Transverse colon (tissue), 4 donors: ENCODE data around the gene ITGB2. TPM values are rescaled to one million over a fixed set of nuclear protein-coding genes. Genes with fewer than 3 reads are reported as not detected.

Source experiments
- DNase-seq: peaks from one replicate; pipeline ENCODE4 v3.0.0-alpha.2; 2019
- H3K27ac ChIP-seq, 4 donors: fragments of 200-600 bp; sonication (generic); 2 replicates each; pipeline ENCODE4 v1.5.1; 2016 to 2018; ENCODE audit warnings: inconsistent platforms in 4 of 4
- H3K27me3 ChIP-seq: fragments of 200-600 bp; sonication (generic); 2 replicates; pipeline ENCODE4 v1.5.1; 2017; ENCODE audit warnings: inconsistent platforms
- H3K36me3 ChIP-seq, 4 donors: fragments of 200-600 bp; sonication (generic); 2 replicates each; pipeline ENCODE4 v1.5.1; 2017 to 2019; ENCODE audit warnings: inconsistent platforms in 4 of 4
- H3K4me1 ChIP-seq, 4 donors: fragments of 200-600 bp; sonication (generic); 2 replicates each; pipeline ENCODE4 v1.5.1; 2017 to 2020; ENCODE audit warnings: inconsistent platforms in 4 of 4
- H3K4me3 ChIP-seq, 4 donors: fragments of 200-600 bp; sonication (generic); 1 replicate in 1 of 4; 2 replicates in 3 of 4; pipeline versions ENCODE4 v1.5.1 to v1.6.1; 2017 to 2019; ENCODE audit warnings: inconsistent platforms in 4 of 4
- H3K9me3 ChIP-seq, 2 donors: fragments of 200-600 bp; sonication (generic); 2 replicates each; pipeline ENCODE4 v1.5.1; 2017 to 2019; ENCODE audit warnings: inconsistent platforms in 2 of 2
- EP300 ChIP-seq: sonication (generic); formaldehyde crosslinking; IDR thresholded peaks from one replicate; pipeline ENCODE4 v1.6.1; 2017; ENCODE audit warnings: antibody characterized with exemption, low read depth
- POLR2A ChIP-seq: fragments of 450-650 bp; IDR thresholded peaks from one replicate; pipeline ENCODE4 v1.6.1; 2016; ENCODE audit warnings: antibody characterized with exemption, mild to moderate bottlenecking, moderate library complexity
- POLR2AphosphoS5 ChIP-seq, 3 donors: sonication (generic); formaldehyde crosslinking; IDR thresholded peaks; one replicate each; pipeline ENCODE4 v1.6.1; 2016; ENCODE audit warnings: antibody characterized with exemption in 3 of 3
- WGBS, 2 donors: methylation state at CpG; one replicate each; pipeline ENCODE4 v1.1.5; 2018; ENCODE audit warnings: low coverage in 1 of 2; 5-methylcytosine and 5-hydroxymethylcytosine counted together
- in situ Hi-C, 4 donors: fragments of 200-750 bp; cut with MboI; loops; one replicate each; pipeline versions ENCODE4 v1.15.0 to v1.15.1; 2017; ENCODE audit warnings: low sequenced_read_pairs in 3 of 4, low pct_ligation_motif_present in 1 of 4, low pct_unique_long_range_greater_than_20kb in 1 of 4
- intact Hi-C: fragments of 100-400 bp; cut with DNase I; formaldehyde crosslinking; loops from one replicate; pipeline ENCODE4 v1.15.1; 2023; ENCODE audit warnings: low total_unique reads
- total RNA-seq, 4 donors: library from RNA; depleted of rRNA; stranded (reverse); fragments of >200 nt; gene quantifications; one replicate each; pipeline ENCODE4 v1.1.0, GENCODE V29; 2016
- TF ChIP-seq, protein P1 (sequence below), 5 experiments: fragments of 200-600 bp in 3 of 5; fragments of 450-650 bp in 2 of 5; sonication (generic) in 3 of 5; IDR thresholded peaks; 1 replicate in 2 of 5; 2 replicates in 3 of 5; pipeline ENCODE4 v1.5.1; 2016 to 2017; ENCODE audit warnings: antibody characterized with exemption in 5 of 5, inconsistent platforms in 3 of 5, mild to moderate bottlenecking in 2 of 5, moderate library complexity in 1 of 5

The ITGB2 gene
- total RNA-seq, 4 donors from 2014 or later = 14.2 to 32.4 (median 24.9) TPM

DNA sequence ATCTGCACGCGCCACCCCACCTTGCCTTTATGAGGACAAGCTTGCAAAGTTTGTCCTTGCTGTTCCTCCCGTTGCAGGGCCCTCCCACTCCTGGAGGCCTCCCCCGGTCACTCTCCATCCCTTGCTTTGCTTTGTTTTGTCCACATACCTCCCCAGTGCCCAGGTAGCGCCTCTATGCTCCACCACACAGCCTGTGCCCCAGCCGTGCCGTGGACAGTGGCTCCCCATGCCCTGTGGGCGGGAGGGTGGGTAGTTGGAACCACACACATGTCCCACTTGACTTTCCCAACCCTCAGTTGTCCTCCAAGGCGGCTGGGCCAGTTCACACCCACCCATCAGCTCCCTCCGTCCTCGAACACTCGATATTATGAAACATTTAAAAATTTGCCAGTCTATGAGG, 43.7 kb upstream of the ITGB2 start:
- 97 to 100% methylated on average over 5 to 12 of the region's 12 CpGs for WGBS, 2 donors
- no peak for DNase-seq
- TF ChIP-seq POLR2A = no peak
- peak overlapping the region in 2 of 4 donors; percentile 6 to 11 for H3K27ac ChIP-seq
- in situ Hi-C loops (no loop called here), intact Hi-C loops (no loop called here)
- no peaks in the 10 kb centered on the region for H3K27me3 ChIP-seq
- H3K4me1 ChIP-seq = peaks cover 16 to 58% (median 31%) of the 10 kb centered on the region in 4 donors
- no peak overlapping the region for H3K4me3 ChIP-seq
- H3K9me3 ChIP-seq = no peaks in the 10 kb centered on the region
- H3K36me3 ChIP-seq = no peaks in the 10 kb centered on the region

DNA sequence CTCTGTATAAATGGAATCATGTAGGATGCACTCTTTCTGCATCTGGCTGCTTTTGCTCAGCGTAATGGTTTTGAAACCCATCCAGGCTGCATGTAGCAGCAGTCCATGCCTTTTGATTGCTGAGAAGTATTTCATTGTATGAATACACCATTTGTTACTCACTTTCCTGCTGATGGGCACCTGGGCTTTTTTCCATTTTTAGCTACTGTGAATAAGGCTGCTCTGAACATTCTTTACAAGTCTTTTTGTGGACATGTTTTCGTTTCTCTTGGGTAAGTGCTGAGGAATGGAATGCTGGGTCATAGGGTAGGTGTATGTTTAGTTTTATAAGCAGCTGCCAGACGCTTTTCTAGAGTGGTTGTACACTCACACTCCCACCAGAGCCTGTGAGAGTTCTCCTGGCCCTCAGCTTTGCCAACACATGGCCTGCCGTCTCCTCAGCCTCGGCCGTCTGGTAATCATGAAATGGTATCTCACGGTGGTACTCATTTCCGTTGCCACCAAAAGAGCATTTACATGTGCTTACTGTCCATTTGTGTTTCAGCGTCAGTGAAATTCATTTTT, 41.8 kb upstream of the ITGB2 start:
- DNase-seq = no peak
- TF ChIP-seq POLR2AphosphoS5 (IDR thresholded peaks at IDR 0.05) (peak; percentile 18 to 47 (median 34)), EP300 (no peak), POLR2A (no peak)
- WGBS, 2 donors = 79 to 83% methylated on average over 5 to 9 of the region's 9 CpGs
- no peaks in the 10 kb centered on the region for H3K36me3 ChIP-seq
- H3K4me1 ChIP-seq = peaks cover 16 to 68% (median 36%) of the 10 kb centered on the region in 4 donors
- no peaks in the 10 kb centered on the region for H3K27me3 ChIP-seq
- peak overlapping the region; percentile 44 to 75 (median 69) for H3K27ac ChIP-seq
- no peak overlapping the region for H3K4me3 ChIP-seq
- in situ Hi-C loops = no loop called here
- H3K9me3 ChIP-seq = no peaks in the 10 kb centered on the region
- intact Hi-C loops = no loop called here

DNA sequence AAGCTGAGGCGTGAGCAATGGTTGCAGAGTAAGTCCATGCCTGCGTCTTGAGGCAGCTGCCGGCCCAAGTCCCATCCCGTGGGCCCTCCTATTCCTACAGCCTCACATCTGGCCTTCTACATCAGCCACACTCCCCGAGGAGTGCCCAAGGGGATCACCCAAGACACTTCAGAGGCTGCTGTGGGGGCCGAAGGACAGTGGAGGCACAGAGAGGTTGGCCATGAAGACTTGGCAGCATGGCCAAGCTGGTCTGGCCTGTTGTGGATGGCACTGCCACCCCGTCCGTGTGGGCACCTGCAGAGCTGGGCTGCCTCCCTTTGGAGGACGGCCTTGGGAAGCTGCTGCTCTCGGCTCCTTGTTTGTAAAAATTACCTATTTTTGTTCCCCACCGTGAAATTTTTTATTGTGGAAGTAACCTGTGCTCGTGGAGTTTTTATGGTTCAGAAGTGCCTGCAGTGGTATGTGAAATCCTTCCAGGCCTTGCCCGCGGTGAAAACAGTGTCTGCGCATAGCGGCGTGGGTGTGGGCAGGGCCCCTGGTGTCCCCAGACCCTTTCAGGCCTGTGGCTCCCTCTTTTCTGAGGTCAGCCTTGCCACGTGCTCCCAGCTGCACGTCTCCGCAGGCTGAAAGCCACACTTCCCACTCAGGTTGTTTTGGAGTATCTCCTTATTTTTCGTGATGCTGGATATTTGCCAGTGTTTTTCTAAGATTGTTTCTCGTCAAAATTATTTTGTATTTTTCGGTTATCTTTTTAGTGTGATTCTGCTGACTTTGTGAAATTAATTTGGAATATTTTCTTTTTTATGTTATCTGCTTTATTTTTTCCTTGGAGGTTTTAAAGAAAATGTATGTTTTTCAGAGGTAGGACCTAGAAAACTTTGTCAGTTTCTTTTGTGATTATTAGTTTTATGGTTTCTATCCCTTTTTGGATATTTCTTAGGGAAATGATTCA, 39.7 kb upstream of the ITGB2 start:
- no peak for TF ChIP-seq POLR2AphosphoS5 (IDR thresholded peaks at IDR 0.05)
- TF ChIP-seq POLR2A = no peak
- TF ChIP-seq EP300 = no peak
- TF ChIP-seq, protein P1, sequence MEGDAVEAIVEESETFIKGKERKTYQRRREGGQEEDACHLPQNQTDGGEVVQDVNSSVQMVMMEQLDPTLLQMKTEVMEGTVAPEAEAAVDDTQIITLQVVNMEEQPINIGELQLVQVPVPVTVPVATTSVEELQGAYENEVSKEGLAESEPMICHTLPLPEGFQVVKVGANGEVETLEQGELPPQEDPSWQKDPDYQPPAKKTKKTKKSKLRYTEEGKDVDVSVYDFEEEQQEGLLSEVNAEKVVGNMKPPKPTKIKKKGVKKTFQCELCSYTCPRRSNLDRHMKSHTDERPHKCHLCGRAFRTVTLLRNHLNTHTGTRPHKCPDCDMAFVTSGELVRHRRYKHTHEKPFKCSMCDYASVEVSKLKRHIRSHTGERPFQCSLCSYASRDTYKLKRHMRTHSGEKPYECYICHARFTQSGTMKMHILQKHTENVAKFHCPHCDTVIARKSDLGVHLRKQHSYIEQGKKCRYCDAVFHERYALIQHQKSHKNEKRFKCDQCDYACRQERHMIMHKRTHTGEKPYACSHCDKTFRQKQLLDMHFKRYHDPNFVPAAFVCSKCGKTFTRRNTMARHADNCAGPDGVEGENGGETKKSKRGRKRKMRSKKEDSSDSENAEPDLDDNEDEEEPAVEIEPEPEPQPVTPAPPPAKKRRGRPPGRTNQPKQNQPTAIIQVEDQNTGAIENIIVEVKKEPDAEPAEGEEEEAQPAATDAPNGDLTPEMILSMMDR (IDR thresholded peaks at IDR 0.05) = no peak
- in situ Hi-C loops (no loop called here), intact Hi-C loops (no loop called here)
- H3K4me3 ChIP-seq = no peak overlapping the region
- no peaks in the 10 kb centered on the region for H3K27me3 ChIP-seq
- peak overlapping the region; percentile 68 to 87 (median 76) for H3K27ac ChIP-seq
- 87 to 88% methylated on average over 6 to 23 of the region's 23 CpGs for WGBS, 2 donors
- no peaks in the 10 kb centered on the region for H3K36me3 ChIP-seq
- H3K9me3 ChIP-seq = no peaks in the 10 kb centered on the region
- H3K4me1 ChIP-seq = peaks cover 9 to 47% (median 23%) of the 10 kb centered on the region in 4 donors
- no peak for DNase-seq

DNA sequence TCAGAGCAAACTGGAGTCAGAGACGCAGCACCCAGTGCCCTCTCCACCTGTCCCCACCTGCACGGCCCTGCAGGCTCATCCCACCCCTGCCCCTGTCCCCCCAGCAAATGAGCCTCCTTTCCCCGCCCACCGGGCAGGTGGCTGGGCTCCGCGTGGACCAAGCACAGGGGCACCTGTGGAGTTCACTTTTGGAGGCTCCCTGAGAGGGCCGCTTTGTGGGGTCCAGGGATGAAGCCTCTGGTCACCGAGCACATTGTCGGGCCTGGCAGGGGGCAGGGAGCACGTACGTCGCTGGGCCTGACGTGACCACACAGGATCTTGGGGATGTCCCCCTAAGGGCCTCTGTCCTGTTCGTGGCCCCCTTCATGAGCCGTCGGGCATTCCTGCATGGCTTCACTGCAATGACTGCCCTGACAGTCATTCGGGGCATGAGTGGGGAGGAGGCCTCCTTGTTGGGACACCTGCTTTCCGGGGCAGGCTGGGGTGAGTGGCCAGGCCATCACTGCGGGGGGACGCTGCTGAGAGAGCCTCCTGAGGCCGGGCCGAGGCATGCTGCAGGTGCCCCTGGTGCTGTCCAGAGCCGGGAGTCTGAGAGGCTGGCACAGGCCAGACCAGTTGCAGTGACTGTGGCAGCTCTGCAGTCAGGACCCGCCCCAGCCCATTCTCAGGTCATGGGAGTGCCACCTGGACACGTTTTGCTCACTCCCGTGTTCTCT, 38.8 kb upstream of the ITGB2 start:
- no peak for TF ChIP-seq POLR2A
- no peak for TF ChIP-seq POLR2AphosphoS5 (IDR thresholded peaks at IDR 0.05)
- TF ChIP-seq, protein P1 (IDR thresholded peaks at IDR 0.05) = no peak
- TF ChIP-seq EP300 = no peak
- Histone ChIP-seq H3K36me3 (no peaks in the 10 kb centered on the region), H3K4me1 (peaks cover 9 to 43% (median 23%) of the 10 kb centered on the region in 4 donors), H3K9me3 (no peaks in the 10 kb centered on the region), H3K27ac (peak overlapping the region; percentile 68 to 87 (median 76)), H3K4me3 (no peak overlapping the region), H3K27me3 (no peaks in the 10 kb centered on the region)
- in situ Hi-C loops (loop anchor here in 1 of 4 donors (10.0 kb wide), 1 partner anchor 175 kb away; no protein-coding TSS in a partner anchor), intact Hi-C loops (loop anchor here (5.0 to 10.0 kb wide), 2 partner anchors 115 to 163 kb away; partner anchors contain the start of gene ADARB1)
- DNase-seq = no peak
- 80 to 88% methylated on average over 2 to 23 of the region's 26 CpGs for WGBS, 2 donors
